Measurements from ENCODE around the gene GNAI3. TPM values are rescaled to one million over a fixed set of nuclear protein-coding genes. Genes with fewer than 3 reads are reported as not detected.

GNAI3 gene
- total and polyA plus RNA-seq, 10 of the 15 experiments (the other 5 are each of a cell fraction or from before 2014, with no cell fraction given): 5.9 to 13.8 (median 8.0) TPM

DNA sequence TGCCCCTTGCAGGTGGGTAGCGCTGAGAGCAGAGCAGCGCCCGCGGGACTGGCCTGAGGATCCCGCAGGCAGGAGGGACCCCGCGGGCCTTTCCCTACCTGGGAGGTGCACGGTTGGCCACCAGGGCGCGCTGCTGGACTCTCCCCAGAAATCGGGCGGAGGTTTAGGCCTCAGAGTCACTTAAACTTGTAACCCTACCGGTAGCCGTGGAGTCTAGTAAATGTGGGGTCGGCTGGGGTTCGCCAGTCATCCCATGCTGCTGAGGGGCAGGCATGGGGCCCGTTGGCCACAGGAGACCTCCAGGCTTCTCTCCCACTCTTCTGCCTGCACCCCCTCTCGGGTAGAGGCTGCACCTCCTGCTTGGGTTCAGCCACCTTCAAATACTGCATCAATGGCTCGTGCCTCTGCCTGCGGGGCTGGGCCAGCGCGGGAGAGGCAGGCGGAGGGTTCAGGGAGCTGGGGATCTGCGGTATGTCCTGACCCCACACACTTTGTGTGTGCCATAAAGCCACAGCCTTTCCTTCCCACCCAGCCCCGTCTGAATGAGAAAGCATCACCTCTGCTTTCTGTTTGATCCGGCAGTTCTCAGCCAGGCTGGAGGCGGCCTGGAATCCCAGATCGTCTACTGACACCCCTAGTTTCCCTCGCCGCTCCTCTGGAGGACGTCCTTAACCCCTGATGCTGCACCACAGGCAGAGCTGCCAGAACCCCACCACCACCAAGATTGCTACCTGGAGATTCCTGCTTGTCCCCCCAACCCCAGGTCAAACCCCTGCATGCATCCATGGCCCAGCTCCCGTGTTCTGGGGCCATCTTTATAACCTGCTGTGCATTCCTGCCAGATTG is 95.2 kb downstream of the GNAI3 start (continued):
- TF ChIP-seq FOXM1 (IDR thresholded peaks at IDR 0.05; ENCODE audit: low read depth, low read length) (0 out of 2 replicates have a peak, but pooled peaks have one; percentile 28), YY1 (IDR thresholded peaks at IDR 0.05; ENCODE audit: low read depth, low read length) (peak; percentile 73), NFYA (IDR thresholded peaks at IDR 0.05; ENCODE audit: borderline replicate concordance, low read depth, low read length) (no peak), IKZF2 (IDR thresholded peaks at IDR 0.05) (peak in 1 of 2 experiments; percentile 14; a peak in 1 of 4 replicates), NR2C2 (IDR thresholded peaks at IDR 0.05; ENCODE audit: borderline replicate concordance, control insufficient read depth, insufficient read length, low read depth) (no peak), SIN3A (IDR thresholded peaks at IDR 0.05; ENCODE audit: low read depth, low read length) (no peak), IRF4 (IDR thresholded peaks at IDR 0.05; ENCODE audit: low read depth, low read length) (0 out of 2 replicates have a peak, but pooled peaks have one; percentile 11), POLR2AphosphoS2 (IDR thresholded peaks at IDR 0.05; ENCODE audit: low read depth, low read length) (no peak), SMAD1 (IDR thresholded peaks at IDR 0.05; ENCODE audit: low read depth, partially characterized antibody) (no peak), EGR1 (IDR thresholded peaks at IDR 0.05; ENCODE audit: borderline replicate concordance in 1 of 2, low read depth in 2 of 2, low read length in 2 of 2) (no peak), RB1 (IDR thresholded peaks at IDR 0.05; ENCODE audit: borderline replicate concordance) (no peak; the same call in 1 of the 2 replicates), GATAD2B (conservative IDR thresholded peaks at IDR 0.05; ENCODE audit: low read depth) (peak; percentile 41; the same call in 1 of the 2 replicates), SREBF1 (IDR thresholded peaks at IDR 0.05; ENCODE audit: low read length) (no peak)
- TF ChIP-seq, protein P1, sequence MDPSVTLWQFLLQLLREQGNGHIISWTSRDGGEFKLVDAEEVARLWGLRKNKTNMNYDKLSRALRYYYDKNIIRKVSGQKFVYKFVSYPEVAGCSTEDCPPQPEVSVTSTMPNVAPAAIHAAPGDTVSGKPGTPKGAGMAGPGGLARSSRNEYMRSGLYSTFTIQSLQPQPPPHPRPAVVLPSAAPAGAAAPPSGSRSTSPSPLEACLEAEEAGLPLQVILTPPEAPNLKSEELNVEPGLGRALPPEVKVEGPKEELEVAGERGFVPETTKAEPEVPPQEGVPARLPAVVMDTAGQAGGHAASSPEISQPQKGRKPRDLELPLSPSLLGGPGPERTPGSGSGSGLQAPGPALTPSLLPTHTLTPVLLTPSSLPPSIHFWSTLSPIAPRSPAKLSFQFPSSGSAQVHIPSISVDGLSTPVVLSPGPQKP (IDR thresholded peaks at IDR 0.05; ENCODE audit: low read depth, low read length): no peak
- TF ChIP-seq, protein P2, sequence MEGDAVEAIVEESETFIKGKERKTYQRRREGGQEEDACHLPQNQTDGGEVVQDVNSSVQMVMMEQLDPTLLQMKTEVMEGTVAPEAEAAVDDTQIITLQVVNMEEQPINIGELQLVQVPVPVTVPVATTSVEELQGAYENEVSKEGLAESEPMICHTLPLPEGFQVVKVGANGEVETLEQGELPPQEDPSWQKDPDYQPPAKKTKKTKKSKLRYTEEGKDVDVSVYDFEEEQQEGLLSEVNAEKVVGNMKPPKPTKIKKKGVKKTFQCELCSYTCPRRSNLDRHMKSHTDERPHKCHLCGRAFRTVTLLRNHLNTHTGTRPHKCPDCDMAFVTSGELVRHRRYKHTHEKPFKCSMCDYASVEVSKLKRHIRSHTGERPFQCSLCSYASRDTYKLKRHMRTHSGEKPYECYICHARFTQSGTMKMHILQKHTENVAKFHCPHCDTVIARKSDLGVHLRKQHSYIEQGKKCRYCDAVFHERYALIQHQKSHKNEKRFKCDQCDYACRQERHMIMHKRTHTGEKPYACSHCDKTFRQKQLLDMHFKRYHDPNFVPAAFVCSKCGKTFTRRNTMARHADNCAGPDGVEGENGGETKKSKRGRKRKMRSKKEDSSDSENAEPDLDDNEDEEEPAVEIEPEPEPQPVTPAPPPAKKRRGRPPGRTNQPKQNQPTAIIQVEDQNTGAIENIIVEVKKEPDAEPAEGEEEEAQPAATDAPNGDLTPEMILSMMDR (IDR thresholded peaks at IDR 0.05 in 2 of 3, conservative IDR thresholded peaks at IDR 0.05 in 1 of 3; ENCODE audit: control insufficient read depth in 2 of 3, extremely low read depth in 1 of 3, insufficient read depth in 1 of 3, low read depth in 3 of 3, low read length in 3 of 3): peak; percentile 91 to 97 (median 92)
